AG04450 (cell line): ENCODE data around the gene ARRDC1. TPM values are rescaled to one million over a fixed set of nuclear protein-coding genes. Genes with fewer than 3 reads are reported as not detected.

Source experiments
- CTCF ChIA-PET: fragments of 300-600, 350-600 bp; formaldehyde crosslinking; extraction: SDS; loops from one replicate; lab custom pipeline; 2022; ENCODE audit warnings: antibody characterized with exemption, inconsistent platforms; lab: Charles Lee
- POLR2A ChIA-PET: fragments of 350-600 bp; formaldehyde crosslinking; extraction: SDS; loops from one replicate; lab custom pipeline; 2021; ENCODE audit warnings: antibody characterized with exemption, inconsistent platforms; lab: Yijun Ruan, JAX
- DNase-seq: peaks from one replicate; pipeline ENCODE4 v3.0.0-alpha.2; 2011; ENCODE audit warnings: low read depth, low spot score
- H3K27ac ChIP-seq: one replicate; pipeline ENCODE4 v1.5.1; 2012; ENCODE audit warnings: low read depth, low read length, control low read depth
- H3K27me3 ChIP-seq: one replicate; pipeline ENCODE4 v1.6.0; 2012; ENCODE audit warnings: low read length; ENCODE audit not compliant: control insufficient read depth, insufficient read depth
- H3K4me3 ChIP-seq: 2 replicates; pipeline ENCODE4 v1.5.1; 2011; ENCODE audit warnings: mild to moderate bottlenecking, low read depth, low read length, control low read depth
- H3K9me3 ChIP-seq: 2 replicates; pipeline ENCODE4 v1.5.1; 2012; ENCODE audit warnings: low read length; ENCODE audit not compliant: control insufficient read depth, insufficient read depth
- CTCF ChIP-seq: IDR thresholded peaks from 2 replicates; pipeline ENCODE4 v1.5.1; 2011; ENCODE audit warnings: low read depth, low read length, control low read depth, inconsistent platforms
- polyA plus RNA-seq: library from polyadenylated mRNA; depleted of rRNA; stranded (reverse); fragments of >200 nt; gene quantifications from 2 replicates; pipeline ENCODE4 v1.2.3, GENCODE V29; 2011

Gene ARRDC1
- polyA plus RNA-seq, 1 experiment, result 12.1 TPM

GRCh38 chr9:137613259-137613658 lies 7.8 kb downstream of the ARRDC1 start:
- no peaks in the 10 kb centered on the region for H3K27me3 ChIP-seq
- ChIA-PET CTCF (no interaction called here), POLR2A (interaction anchor here (1.2 kb wide), 1 partner anchor 8 kb away, joined by 3 read pairs; the partner anchor contains the start of gene ARRDC1)
- no peak overlapping the region for H3K4me3 ChIP-seq
- H3K9me3 ChIP-seq, result peaks cover 3% of the 10 kb centered on the region; the same call in 1 of the 2 replicates
- no peak for DNase-seq
- H3K27ac ChIP-seq, result no peak overlapping the region
- TF ChIP-seq CTCF, result no peak

- Histone ChIP-seq H3K27me3 (no peaks in the 10 kb centered on the region), H3K4me3 (no peak overlapping the region), H3K27ac (no peak overlapping the region), H3K9me3 (peaks cover 5% of the 10 kb centered on the region; the same call in 1 of the 2 replicates)
- no peak for TF ChIP-seq CTCF
- no peak for DNase-seq
- ChIA-PET POLR2A (interaction anchor here (1.2 kb wide), 1 partner anchor 9 kb away, joined by 3 read pairs; the partner anchor contains the start of gene ARRDC1), CTCF (no interaction called here)
These were observed 8.4 kb downstream of the ARRDC1 start for GRCh38 chr9:137613738-137614523.

- ChIA-PET CTCF (no interaction called here), POLR2A (no interaction called here)
- DNase-seq, result no peak
- no peak overlapping the region for H3K27ac ChIP-seq
- H3K9me3 ChIP-seq, result peaks cover 5% of the 10 kb centered on the region; the same call in 1 of the 2 replicates
- H3K4me3 ChIP-seq, result no peak overlapping the region
- H3K27me3 ChIP-seq, result no peaks in the 10 kb centered on the region
- no peak for TF ChIP-seq CTCF
These were observed 9.3 kb downstream of the ARRDC1 start for GRCh38 chr9:137614631-137615386.

- TF ChIP-seq CTCF, result no peak
- ChIA-PET CTCF (no interaction called here), POLR2A (no interaction called here)
- Histone ChIP-seq H3K4me3 (no peak overlapping the region), H3K27ac (no peak overlapping the region), H3K9me3 (peaks cover 5% of the 10 kb centered on the region; the same call in 1 of the 2 replicates), H3K27me3 (no peaks in the 10 kb centered on the region)
- no peak for DNase-seq
These were observed 9.9 kb downstream of the ARRDC1 start for GRCh38 chr9:137615387-137615871.
